GM12891 (cell line): ENCODE results near the gene TULP4.

Experiments
- PAX5 ChIP-seq: IDR thresholded peaks from 2 replicates; pipeline ENCODE4 v1.6.1; 2011; ENCODE audit warnings: low read length, moderate library complexity, mild to moderate bottlenecking; ENCODE audit not compliant: insufficient read depth, severe bottlenecking
- POLR2A ChIP-seq: IDR thresholded peaks from 2 replicates; pipeline ENCODE4 v1.6.1; 2011; ENCODE audit warnings: low read depth, low read length, control low read depth
- POLR2AphosphoS5 ChIP-seq: IDR thresholded peaks from 2 replicates; pipeline ENCODE4 v1.6.1; 2011; ENCODE audit warnings: low read depth, low read length, control low read depth
- POU2F2 ChIP-seq: IDR thresholded peaks from 2 replicates; pipeline ENCODE4 v1.6.1; 2011; ENCODE audit warnings: low read depth, mild to moderate bottlenecking, control low read depth, low read length, moderate library complexity
- SPI1 ChIP-seq: IDR thresholded peaks from 2 replicates; pipeline ENCODE4 v1.6.1; 2011; ENCODE audit warnings: low read depth, low read length, control low read depth
- TAF1 ChIP-seq: IDR thresholded peaks from 2 replicates; pipeline ENCODE4 v1.6.1; 2011; ENCODE audit warnings: low read depth, low read length, control low read depth

DNA sequence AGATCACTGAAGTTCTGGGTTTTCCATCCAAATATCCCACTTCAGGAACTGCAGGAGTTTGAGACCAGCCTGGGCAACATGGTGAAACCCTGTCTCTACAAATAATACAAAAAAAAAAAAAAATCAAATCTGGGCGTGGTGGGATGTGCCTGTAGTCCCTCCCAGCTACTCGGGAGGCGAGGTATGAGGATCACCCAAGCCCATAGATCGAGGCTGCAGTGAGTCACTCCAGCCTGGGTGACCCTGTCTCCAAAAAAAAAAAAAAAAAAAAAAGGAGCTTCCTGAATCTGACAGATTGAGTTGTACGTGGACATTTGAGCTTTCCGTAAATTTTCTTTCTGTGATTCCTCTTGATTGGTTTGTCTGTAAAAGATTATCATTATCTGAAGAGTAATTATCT is 55.6 kb downstream of the TULP4 start:
- TF ChIP-seq TAF1 (no peak), POLR2A (no peak), POLR2AphosphoS5 (no peak), PAX5 (no peak), POU2F2 (no peak), SPI1 (no peak)
